Measurements from ENCODE around the gene G6PD.
A peak's percentile ranks its signal among the peaks of the same experiment; 100 is the strongest.
"Not testable (repeated sequence)": the region's sequence is repeated elsewhere in the genome, so short reads cannot be mapped to it uniquely, and the experiment has no call there.

Gene G6PD

DNA sequence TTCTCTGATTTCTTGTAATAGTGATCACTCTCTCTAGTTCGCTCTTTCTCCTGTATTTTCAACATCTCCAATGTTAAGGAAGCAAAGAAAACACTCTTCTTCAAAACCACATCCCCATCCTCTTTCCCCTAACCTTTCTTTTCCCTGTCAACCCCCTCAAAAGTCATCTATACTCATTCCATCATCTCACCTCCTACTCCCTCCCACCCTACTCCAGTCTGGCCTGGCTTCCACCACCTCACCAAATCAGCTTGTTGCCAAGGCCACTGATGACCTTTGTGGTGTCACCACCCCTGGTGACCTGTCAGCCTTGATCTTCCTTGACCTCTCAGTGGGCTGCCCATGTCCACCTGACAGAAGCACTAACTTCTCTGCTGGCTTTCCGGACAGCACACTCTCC is 32.9 kb downstream of the G6PD start:
- no peak for DNase-seq

DNA sequence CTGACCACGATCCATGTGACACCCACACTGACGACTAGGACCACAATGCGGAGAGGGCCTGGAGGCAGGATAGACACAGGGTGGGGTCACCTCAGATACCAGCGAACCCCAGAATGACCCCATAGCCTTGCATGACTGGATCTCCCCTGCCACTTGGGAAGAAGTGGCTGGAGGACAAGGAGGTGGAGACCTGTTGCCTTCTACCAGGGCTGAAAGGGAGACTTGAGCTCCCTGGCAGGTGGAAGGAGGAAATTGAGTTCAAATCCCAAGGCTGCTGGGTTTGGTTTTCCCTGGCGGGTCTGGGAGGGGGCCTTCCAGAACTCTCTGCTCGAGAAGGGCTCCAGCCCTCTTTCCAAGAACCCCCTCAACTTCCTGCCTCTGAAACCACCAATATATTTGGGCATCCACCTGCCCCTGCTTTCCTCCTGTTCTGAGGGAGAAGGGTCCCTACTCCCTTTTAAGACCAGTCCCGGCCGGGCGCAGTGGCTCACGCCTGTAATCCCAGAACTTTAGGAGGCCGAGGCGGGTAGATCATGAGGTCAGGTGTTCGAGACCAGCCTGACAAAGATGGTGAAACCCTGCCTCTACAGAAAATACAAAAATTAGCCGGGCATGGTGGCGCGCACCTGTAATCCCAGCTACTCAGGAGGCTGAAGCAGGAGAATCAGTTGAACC is 33.6 kb downstream of the G6PD start:
- no peak for DNase-seq

DNA sequence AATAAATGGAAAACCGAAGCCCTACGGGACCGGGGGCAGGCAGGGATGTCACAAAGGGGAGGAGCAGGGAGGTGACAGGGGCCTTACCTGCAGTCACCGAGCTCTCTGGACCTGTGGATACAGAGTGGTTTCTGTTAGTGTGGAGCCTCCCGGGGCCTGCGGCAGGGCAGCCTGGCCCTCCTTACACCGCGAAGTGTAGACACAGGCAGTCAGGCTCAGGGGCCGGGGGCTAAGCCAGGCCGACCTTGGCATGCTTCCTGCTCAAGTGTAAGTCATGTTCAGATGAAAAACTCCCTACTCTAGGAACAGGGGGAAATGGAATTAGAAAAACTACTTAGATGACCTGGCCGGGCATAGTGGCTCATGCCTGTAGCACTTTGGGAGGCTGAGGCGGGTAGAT is 34.9 kb downstream of the G6PD start:
- no peak for DNase-seq

DNA sequence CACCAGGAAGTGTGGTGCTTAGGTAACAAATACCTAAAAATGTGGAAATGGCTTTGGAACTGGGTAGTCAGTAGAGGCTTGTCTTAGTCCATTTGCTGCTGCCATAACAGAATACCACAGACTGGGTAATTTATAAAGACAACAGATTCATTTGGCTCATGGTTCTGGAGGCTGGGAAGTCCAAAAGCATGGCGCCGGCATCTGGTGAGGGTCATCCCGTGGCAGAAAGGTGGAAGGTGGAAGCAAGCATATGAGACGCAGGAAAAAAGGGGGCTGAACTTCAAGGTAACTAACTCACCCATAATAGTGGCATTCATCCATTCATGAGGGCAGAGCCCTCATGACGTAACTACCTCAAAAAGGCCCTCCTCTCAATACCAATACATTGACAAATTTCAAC is 37.2 kb downstream of the G6PD start:
- DNase-seq = no peak

GRCh38 chrX:154508384-154508745 is 38.3 kb downstream of the G6PD start:
- DNase-seq = no peak

DNA sequence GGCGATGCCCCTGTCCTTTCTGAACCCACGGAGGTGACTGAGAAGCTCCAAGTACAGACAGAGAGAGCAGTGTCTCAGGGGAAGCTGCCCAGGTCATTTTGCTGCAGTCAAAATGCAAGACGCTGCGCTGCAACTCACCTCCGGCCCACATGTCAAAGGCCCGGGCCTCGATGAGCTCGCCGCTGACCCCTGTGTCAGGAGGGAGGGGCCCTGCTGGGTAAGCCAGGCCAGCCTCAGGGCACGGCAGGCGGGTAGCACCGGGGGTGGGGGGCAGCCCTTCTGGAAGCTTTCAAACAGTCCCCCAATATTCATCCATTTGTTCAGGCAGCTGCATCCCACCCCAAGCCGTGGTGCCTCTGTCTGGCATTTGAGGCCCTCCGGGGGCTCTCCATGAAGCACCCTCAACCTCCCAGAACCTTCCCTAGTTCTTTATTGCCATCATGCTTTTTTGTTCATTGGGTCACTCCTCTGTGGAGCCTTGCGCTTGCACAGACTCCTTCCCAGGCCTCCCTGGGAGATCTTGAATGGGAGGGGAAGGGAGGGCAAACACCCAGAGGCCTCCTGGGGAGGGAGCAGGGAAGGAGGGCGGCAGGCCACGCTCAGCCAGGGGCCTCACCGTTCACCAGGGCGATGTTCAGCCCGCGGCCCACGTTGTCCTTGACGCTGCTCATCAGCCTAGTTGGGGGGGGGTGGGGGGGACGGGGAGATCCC is 38.8 kb downstream of the G6PD start:
- DNase-seq = no peak

GRCh38 chrX:154506483-154507332 is 39.9 kb downstream of the G6PD start:
- no peak for DNase-seq

DNA sequence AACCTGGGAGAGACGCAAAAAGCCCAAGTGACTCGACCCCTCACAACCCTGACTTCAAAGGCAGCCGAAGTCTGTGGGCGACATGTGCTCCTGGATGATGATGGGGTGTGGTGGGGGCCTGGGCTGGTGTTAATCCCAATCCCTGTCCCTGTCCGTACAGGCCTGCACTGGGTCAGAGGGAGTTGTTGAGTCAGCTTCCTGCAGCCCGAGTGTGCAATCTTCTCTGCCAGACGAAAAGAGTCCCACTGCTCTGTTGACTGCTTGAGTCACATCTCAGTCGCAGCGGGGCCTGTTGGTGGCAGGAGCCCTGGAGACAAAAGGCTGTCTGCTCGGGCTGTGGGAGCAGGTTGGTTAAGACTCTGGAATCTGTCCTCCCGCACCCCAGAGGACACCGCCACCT is 40.9 kb downstream of the G6PD start:
- DNase-seq = peak; percentile 54

DNA sequence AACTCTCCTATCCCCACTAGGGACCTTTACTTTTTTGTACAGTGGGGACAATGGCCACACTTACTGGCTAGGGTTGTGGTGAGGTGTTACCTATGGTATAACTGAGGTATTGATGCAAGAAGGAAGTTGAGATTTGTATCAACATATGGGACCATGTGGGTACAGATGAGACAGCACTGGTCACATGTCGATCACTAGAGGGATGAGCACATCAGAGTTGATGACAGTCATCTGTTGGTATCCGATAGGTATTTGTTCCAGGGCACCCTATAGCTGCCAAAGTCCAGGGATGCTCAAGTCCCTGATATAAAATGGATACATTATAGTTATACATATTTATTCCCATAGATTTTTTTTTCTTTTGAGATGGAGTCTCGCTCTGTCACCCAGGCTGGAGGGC is 43.7 kb downstream of the G6PD start:
- no peak for DNase-seq

DNA sequence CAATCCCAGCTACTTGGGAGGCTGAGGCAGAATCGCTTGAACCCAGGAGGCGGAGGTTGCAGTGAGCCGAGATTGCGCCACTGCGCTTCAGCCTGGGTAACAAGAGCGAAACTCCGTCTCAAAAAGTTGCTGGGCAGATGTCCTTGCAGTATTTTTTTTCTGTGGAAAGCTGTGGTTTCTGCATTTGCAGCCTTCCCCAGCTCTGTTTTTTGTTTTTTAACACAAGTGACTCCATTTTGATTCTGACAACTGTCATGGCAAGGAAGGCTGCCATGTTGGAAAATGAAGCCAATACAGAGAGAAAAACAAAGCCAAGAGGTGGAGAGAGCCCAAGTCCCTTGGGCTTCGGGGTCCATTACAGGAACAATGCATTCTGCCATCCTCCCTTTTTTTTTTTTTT is 44.5 kb downstream of the G6PD start:
- DNase-seq = no peak

GRCh38 chrX:154501423-154501822 is 45.2 kb downstream of the G6PD start:
- not testable (repeated sequence) for DNase-seq

GRCh38 chrX:154496591-154497137 is 50.0 kb downstream of the G6PD start:
- DNase-seq = not testable (repeated sequence)

DNA sequence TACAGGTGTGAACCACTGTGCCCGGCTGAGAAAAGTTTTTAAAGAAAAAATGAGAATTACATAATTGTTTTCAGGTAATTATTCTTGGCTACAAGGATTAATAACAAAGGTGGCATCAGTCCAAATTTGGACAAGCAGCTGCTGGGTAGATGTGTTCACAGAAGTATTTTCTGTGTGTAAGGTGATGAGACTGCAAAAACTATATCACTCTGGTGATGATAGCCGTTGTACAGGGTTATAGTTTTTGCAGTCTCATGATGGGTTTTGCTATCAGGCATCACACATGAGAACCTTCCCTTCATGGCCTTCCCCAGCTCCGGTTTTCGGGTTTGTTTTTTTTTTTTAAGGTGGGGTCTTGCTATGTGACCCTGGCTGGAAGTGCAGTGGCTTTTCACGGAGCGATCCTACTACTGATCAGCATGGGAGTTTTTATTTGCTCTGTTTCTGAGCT is 51.1 kb downstream of the G6PD start:
- DNase-seq = no peak

GRCh38 chrX:154494715-154495114 is 51.9 kb downstream of the G6PD start:
- DNase-seq = no peak

- DNase-seq = peak; percentile 94
Measured at GRCh38 chrX:154490414-154491083, 56.1 kb downstream of the G6PD start, which contains the start of gene SLC10A3. Gene SLC10A3 (minus strand): TSS chrX:154490629. CDS start chrX:154488940, 1,689 bp downstream.

DNA sequence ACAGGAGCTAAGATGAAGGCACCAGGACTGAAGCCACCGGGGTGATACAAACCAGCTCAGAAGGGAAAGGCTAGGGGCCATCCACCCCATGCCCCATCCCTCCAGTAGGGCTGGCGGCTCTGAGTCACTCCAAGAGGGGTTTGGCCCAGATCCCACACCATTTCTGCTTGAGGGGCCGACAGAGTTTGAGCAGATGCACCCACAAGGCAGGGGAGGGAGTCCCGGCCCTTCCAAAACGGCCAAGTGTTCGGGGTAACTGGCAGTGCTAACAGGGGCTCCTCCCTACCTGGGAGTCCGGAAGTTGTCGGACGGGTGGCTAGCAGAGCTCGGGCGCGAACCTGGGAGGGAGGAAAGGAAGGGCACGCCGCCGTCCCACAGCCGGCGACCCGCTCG is 56.6 kb downstream of the G6PD start:
- DNase-seq = peak; percentile 67

GRCh38 chrX:154489182-154489581 is 57.5 kb downstream of the G6PD start:
- DNase-seq = no peak

GRCh38 chrX:154488336-154489075 is 58.1 kb downstream of the G6PD start:
- no peak for DNase-seq

GRCh38 chrX:154487518-154488290 is 58.9 kb downstream of the G6PD start:
- no peak for DNase-seq

DNA sequence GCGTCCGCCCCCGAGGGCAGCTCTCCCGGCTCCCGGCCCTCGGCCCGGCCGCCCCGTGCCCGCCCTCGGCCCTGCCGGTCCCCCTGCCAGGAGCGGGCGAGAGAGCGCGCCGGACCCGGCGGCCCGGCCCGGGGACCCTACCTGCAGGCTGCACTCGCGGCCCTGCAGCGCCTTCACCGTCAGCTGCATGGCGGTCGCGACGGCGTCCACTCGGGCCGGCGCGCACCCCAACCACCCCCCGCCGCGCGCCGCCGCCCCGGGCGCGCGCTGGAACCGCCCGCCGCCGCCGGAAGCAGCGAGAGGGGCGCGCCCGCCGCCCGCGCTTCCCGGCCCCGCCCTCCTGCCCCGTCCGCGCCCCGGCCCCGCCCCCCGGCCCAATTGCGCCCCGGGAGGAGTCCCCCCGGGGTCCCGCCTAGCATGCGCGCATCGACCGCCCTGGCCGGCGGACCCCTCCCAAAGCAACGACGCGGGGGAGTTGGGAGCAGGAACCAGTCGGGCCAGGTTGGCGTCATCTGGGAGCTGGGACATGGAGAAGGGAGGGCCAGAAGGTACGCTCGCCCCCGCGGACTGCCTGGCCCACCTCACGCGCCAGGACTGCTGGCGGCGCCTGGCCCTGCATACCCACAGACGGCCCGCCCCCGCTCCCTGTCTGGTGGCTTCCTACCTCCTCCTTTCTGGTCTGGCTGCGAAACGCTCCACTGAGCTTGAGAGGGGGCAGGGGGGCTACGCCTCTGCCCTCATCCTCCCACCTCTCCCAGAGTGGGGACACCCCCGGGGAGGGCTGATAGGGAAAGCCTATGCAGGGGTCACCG is 60.0 kb downstream of the G6PD start, which contains the start of gene UBL4A:
TSS of gene UBL4A (minus strand) at position 220 of the 812 bp plus-strand sequence. CDS start at position 189, 31 bp downstream.
- peak; percentile 44 for DNase-seq

Measured in fibroblast of skin of right biceps (primary cell).